HEK293 (cell line): ENCODE measurements around the gene STXBP4.

Source experiments
- CTCF ChIA-PET: fragments of 350-600 bp; formaldehyde crosslinking; extraction: SDS; loops from one replicate; lab custom pipeline; 2021; ENCODE audit warnings: antibody characterized with exemption; lab: Yijun Ruan, JAX
- POLR2A ChIA-PET: fragments of 300-600 bp; formaldehyde crosslinking; extraction: SDS; loops from one replicate; lab custom pipeline; 2020; ENCODE audit warnings: antibody characterized with exemption, inconsistent platforms; lab: Yijun Ruan, JAX
- H3K27ac ChIP-seq: fragments of 200-500 bp; sonication (Bioruptor generic); 2 replicates; pipeline ENCODE4 v1.5.1; 2014; ENCODE audit warnings: low read depth, low read length, control low read depth, inconsistent platforms; ENCODE audit errors: extremely low read depth
- H3K36me3 ChIP-seq, 2 experiments: fragments of 200-500 bp in 1 of 2; sonication (Bioruptor generic) in 1 of 2; 1 replicate in 1 of 2; 2 replicates in 1 of 2; pipeline ENCODE4 v1.5.1; 2014 to 2017; ENCODE audit warnings: inconsistent platforms in 2 of 2, low read length in 2 of 2; ENCODE audit not compliant: control insufficient read depth in 2 of 2, insufficient read depth in 1 of 2
- H3K4me1 ChIP-seq: fragments of 200-500 bp; sonication (Bioruptor generic); 2 replicates; pipeline ENCODE4 v1.5.1; 2014; ENCODE audit warnings: mild to moderate bottlenecking, low read length, inconsistent platforms; ENCODE audit not compliant: control insufficient read depth, insufficient read depth
- H3K4me3 ChIP-seq: 2 replicates; pipeline ENCODE4 v1.5.1; 2011; ENCODE audit warnings: low read depth, mild to moderate bottlenecking, control low read depth, low read length, moderate library complexity
- H3K9me3 ChIP-seq: fragments of 200-500 bp; sonication (Bioruptor generic); 2 replicates; pipeline ENCODE4 v1.5.1; 2014; ENCODE audit warnings: low read depth, low read length, inconsistent platforms; ENCODE audit not compliant: control insufficient read depth, insufficient read depth
- HOXA7 ChIP-seq: sonication (generic); formaldehyde crosslinking; IDR thresholded peaks from 2 replicates; pipeline ENCODE4 v1.8.1; 2022; ENCODE audit warnings: missing genetic modification reagents, borderline replicate concordance
- KLF7 ChIP-seq: fragments of 450-650 bp; formaldehyde crosslinking; IDR thresholded peaks from 2 replicates; pipeline ENCODE4 v1.5.1; 2016; ENCODE audit warnings: missing biosample characterization, missing genetic modification characterization, borderline replicate concordance
- OVOL3 ChIP-seq: fragments of 450-650 bp; formaldehyde crosslinking; IDR thresholded peaks from 2 replicates; pipeline ENCODE4 v1.5.1; 2016; ENCODE audit warnings: missing biosample characterization, missing genetic modification characterization
- SCRT1 ChIP-seq: fragments of 450-650 bp; formaldehyde crosslinking; IDR thresholded peaks from 2 replicates; pipeline ENCODE4 v1.5.1; 2016; ENCODE audit warnings: missing biosample characterization, missing genetic modification characterization, borderline replicate concordance
- YY2 ChIP-seq: fragments of 450-650 bp; formaldehyde crosslinking; IDR thresholded peaks from 2 replicates; pipeline ENCODE4 v1.5.1; 2016; ENCODE audit warnings: missing biosample characterization, missing genetic modification characterization
- ZNF248 ChIP-seq: fragments of 450-650 bp; formaldehyde crosslinking; IDR thresholded peaks from 2 replicates; pipeline ENCODE4 v1.5.1; 2017; ENCODE audit warnings: missing biosample characterization, missing genetic modification characterization
- ZNF274 ChIP-seq, 2 experiments: fragments of 200-500 bp in 1 of 2; fragments of 450-650 bp in 1 of 2; sonication (Bioruptor generic) in 1 of 2; formaldehyde crosslinking in 1 of 2; IDR thresholded peaks; 2 replicates each; pipeline versions ENCODE4 v1.5.1 to v1.6.1; 2014 to 2016; ENCODE audit warnings: borderline replicate concordance in 1 of 2, inconsistent platforms in 1 of 2, low read length in 1 of 2, missing biosample characterization in 1 of 2, missing genetic modification characterization in 1 of 2
- ZNF354C ChIP-seq: fragments of 450-650 bp; formaldehyde crosslinking; IDR thresholded peaks from 2 replicates; pipeline ENCODE4 v1.5.1; 2016; ENCODE audit warnings: missing biosample characterization, missing genetic modification characterization, low read depth, borderline replicate concordance
- ZNF366 ChIP-seq: fragments of 450-650 bp; formaldehyde crosslinking; conservative IDR thresholded peaks from 2 replicates; pipeline ENCODE4 v1.5.1; 2016; ENCODE audit warnings: missing biosample characterization, missing genetic modification characterization
- ZNF629 ChIP-seq: fragments of 450-650 bp; formaldehyde crosslinking; IDR thresholded peaks from 2 replicates; pipeline ENCODE4 v1.5.1; 2017; ENCODE audit warnings: missing biosample characterization, missing genetic modification characterization
- ZNF654 ChIP-seq: fragments of 450-650 bp; formaldehyde crosslinking; IDR thresholded peaks from 2 replicates; pipeline ENCODE4 v1.5.1; 2016; ENCODE audit warnings: low read depth, missing biosample characterization, missing genetic modification characterization
- ZNF837 ChIP-seq: fragments of 450-650 bp; formaldehyde crosslinking; IDR thresholded peaks from 2 replicates; pipeline ENCODE4 v1.5.1; 2016; ENCODE audit warnings: missing biosample characterization, missing genetic modification characterization
- TF ChIP-seq, protein P1 (sequence below): fragments of 450-650 bp; formaldehyde crosslinking; IDR thresholded peaks from 2 replicates; pipeline ENCODE4 v1.5.1; 2016; ENCODE audit warnings: missing biosample characterization, missing genetic modification characterization
- TF ChIP-seq, protein P2 (sequence below): fragments of 450-650 bp; formaldehyde crosslinking; optimal IDR thresholded peaks from 2 replicates; pipeline ENCODE3; 2016; ENCODE audit warnings: missing biosample characterization, mild to moderate bottlenecking, missing genetic modification characterization
- TF ChIP-seq, protein P3 (sequence below): fragments of 450-650 bp; formaldehyde crosslinking; IDR thresholded peaks from 2 replicates; pipeline ENCODE4 v1.5.1; 2016; ENCODE audit warnings: missing biosample characterization, missing genetic modification characterization, borderline replicate concordance
- TF ChIP-seq, protein P4 (sequence below): fragments of 450-650 bp; formaldehyde crosslinking; IDR thresholded peaks from 2 replicates; pipeline ENCODE4 v1.5.1; 2016; ENCODE audit warnings: missing biosample characterization, missing genetic modification characterization
- TF ChIP-seq, protein P5 (sequence below): fragments of 450-650 bp; IDR thresholded peaks from 2 replicates; pipeline ENCODE4 v1.5.1; 2018; ENCODE audit warnings: missing biosample characterization, missing genetic modification characterization
- TF ChIP-seq, protein P6 (sequence below): fragments of 450-650 bp; formaldehyde crosslinking; IDR thresholded peaks from 2 replicates; pipeline ENCODE4 v1.5.1; 2016; ENCODE audit warnings: missing biosample characterization, missing genetic modification characterization
- TF ChIP-seq, protein P7 (sequence below): sonication (generic); formaldehyde crosslinking; IDR thresholded peaks from 2 replicates; pipeline ENCODE4 v1.8.1; 2022; ENCODE audit warnings: mild to moderate bottlenecking, moderate library complexity, missing genetic modification reagents

Gene STXBP4

DNA sequence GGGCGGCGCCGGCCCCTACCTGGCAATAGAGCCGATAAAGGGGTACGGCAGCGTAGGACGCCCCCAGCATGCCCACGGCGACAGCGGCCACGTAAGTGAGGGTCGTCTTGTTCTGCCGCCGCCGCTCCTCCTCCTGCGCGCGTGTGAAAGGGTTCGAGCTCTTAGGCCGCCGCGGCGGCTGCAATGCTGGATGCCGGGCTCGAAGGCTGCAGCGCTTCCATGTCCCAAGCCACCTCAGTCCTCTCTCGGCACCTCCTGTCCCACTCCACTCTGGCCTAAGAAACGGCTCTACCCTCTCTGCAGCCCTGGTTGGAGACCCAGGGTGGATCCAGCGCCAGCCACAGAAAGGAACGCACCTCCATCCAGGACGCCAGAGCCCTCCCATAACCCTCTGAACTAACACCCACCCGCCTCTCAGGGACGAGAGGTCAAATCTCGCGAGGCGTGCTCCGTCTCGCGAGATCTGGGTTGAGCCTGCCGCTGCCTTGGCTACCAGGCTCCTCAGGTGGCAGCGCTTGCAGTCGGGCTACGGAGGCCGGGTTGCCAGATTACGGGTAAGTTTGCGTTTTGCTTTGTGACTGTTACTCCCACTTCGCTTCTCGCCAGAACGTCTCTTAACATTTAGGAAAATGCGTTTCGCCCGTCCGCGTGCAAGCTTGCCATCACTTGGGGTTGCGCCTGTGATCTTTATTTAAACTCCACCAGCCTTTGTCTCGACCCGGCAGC is at the start of gene STXBP4, which contains the start of gene COX11 (continued):
- TF ChIP-seq, protein P1, sequence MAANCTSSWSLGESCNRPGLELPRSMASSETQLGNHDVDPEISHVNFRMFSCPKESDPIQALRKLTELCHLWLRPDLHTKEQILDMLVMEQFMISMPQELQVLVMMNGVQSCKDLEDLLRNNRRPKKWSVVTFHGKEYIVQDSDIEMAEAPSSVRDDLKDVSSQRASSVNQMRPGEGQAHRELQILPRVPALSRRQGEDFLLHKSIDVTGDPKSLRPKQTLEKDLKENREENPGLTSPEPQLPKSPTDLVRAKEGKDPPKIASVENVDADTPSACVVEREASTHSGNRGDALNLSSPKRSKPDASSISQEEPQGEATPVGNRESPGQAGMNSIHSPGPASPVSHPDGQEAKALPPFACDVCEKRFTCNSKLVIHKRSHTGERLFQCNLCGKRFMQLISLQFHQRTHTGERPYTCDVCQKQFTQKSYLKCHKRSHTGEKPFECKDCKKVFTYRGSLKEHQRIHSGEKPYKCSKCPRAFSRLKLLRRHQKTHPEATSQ = 0 out of 2 replicates have a peak, but pooled peaks have one; percentile 16
- TF ChIP-seq, protein P2, sequence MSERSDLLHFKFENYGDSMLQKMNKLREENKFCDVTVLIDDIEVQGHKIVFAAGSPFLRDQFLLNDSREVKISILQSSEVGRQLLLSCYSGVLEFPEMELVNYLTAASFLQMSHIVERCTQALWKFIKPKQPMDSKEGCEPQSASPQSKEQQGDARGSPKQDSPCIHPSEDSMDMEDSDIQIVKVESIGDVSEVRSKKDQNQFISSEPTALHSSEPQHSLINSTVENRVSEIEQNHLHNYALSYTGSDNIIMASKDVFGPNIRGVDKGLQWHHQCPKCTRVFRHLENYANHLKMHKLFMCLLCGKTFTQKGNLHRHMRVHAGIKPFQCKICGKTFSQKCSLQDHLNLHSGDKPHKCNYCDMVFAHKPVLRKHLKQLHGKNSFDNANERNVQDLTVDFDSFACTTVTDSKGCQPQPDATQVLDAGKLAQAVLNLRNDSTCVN (tag by site-specific recombination) = peak; percentile 51
- TF ChIP-seq ZNF654 (tag by site-specific recombination) (no peak), KLF7 (tag by site-specific recombination) (no peak), ZNF354C (tag by site-specific recombination) (no peak), YY2 (tag by site-specific recombination) (no peak), SCRT1 (tag by site-specific recombination) (peak; percentile 98), ZNF274 (IDR thresholded peaks at IDR 0.05; ENCODE audit: low read length) (no peak), ZNF274 (tag by site-specific recombination; IDR thresholded peaks at IDR 0.05; ENCODE audit: borderline replicate concordance) (no peak), HOXA7 (CRISPR knock-in tag) (no peak)
- TF ChIP-seq, protein P3, sequence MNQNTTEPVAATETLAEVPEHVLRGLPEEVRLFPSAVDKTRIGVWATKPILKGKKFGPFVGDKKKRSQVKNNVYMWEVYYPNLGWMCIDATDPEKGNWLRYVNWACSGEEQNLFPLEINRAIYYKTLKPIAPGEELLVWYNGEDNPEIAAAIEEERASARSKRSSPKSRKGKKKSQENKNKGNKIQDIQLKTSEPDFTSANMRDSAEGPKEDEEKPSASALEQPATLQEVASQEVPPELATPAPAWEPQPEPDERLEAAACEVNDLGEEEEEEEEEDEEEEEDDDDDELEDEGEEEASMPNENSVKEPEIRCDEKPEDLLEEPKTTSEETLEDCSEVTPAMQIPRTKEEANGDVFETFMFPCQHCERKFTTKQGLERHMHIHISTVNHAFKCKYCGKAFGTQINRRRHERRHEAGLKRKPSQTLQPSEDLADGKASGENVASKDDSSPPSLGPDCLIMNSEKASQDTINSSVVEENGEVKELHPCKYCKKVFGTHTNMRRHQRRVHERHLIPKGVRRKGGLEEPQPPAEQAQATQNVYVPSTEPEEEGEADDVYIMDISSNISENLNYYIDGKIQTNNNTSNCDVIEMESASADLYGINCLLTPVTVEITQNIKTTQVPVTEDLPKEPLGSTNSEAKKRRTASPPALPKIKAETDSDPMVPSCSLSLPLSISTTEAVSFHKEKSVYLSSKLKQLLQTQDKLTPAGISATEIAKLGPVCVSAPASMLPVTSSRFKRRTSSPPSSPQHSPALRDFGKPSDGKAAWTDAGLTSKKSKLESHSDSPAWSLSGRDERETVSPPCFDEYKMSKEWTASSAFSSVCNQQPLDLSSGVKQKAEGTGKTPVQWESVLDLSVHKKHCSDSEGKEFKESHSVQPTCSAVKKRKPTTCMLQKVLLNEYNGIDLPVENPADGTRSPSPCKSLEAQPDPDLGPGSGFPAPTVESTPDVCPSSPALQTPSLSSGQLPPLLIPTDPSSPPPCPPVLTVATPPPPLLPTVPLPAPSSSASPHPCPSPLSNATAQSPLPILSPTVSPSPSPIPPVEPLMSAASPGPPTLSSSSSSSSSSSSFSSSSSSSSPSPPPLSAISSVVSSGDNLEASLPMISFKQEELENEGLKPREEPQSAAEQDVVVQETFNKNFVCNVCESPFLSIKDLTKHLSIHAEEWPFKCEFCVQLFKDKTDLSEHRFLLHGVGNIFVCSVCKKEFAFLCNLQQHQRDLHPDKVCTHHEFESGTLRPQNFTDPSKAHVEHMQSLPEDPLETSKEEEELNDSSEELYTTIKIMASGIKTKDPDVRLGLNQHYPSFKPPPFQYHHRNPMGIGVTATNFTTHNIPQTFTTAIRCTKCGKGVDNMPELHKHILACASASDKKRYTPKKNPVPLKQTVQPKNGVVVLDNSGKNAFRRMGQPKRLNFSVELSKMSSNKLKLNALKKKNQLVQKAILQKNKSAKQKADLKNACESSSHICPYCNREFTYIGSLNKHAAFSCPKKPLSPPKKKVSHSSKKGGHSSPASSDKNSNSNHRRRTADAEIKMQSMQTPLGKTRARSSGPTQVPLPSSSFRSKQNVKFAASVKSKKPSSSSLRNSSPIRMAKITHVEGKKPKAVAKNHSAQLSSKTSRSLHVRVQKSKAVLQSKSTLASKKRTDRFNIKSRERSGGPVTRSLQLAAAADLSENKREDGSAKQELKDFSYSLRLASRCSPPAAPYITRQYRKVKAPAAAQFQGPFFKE (tag by site-specific recombination) = no peak

DNA sequence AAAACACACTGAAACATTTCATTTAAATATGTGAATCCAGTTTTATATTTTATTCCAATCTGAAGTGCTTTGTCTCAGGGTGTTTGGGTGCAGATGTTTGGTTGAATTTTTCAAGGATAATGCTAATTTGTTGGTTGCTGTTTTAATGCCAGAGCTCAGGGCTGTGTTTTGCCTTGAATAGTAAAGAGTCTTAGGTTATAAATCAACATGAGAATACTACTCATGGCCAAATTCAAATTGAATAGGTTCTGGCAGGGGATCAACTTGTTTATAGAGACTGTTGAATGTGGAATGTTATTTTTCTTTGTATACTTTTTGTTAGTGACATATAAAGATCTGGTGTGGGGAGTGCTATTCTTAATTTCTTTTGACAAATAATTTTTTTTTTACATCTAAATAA is 49.1 kb upstream of the STXBP4 start:
- no peak overlapping the region for H3K4me3 ChIP-seq
- no peak overlapping the region for H3K27ac ChIP-seq
- H3K4me1 ChIP-seq = no peaks in the 10 kb centered on the region
- H3K36me3 ChIP-seq = peaks cover 56 to 60% of the 10 kb centered on the region in 2 experiments
- POLR2A ChIA-PET = no interaction called here
- no peaks in the 10 kb centered on the region for H3K9me3 ChIP-seq
- CTCF ChIA-PET = interaction anchor here (0.7 to 1.4 kb wide), 2 partner anchors 11 to 24 kb away, joined by 3 to 4 read pairs; no protein-coding TSS in a partner anchor
- TF ChIP-seq, protein P4, sequence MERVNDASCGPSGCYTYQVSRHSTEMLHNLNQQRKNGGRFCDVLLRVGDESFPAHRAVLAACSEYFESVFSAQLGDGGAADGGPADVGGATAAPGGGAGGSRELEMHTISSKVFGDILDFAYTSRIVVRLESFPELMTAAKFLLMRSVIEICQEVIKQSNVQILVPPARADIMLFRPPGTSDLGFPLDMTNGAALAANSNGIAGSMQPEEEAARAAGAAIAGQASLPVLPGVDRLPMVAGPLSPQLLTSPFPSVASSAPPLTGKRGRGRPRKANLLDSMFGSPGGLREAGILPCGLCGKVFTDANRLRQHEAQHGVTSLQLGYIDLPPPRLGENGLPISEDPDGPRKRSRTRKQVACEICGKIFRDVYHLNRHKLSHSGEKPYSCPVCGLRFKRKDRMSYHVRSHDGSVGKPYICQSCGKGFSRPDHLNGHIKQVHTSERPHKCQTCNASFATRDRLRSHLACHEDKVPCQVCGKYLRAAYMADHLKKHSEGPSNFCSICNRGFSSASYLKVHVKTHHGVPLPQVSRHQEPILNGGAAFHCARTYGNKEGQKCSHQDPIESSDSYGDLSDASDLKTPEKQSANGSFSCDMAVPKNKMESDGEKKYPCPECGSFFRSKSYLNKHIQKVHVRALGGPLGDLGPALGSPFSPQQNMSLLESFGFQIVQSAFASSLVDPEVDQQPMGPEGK = no peak
- TF ChIP-seq OVOL3 (tag by site-specific recombination) (no peak), HOXA7 (CRISPR knock-in tag) (no peak), ZNF248 (tag by site-specific recombination) (no peak), YY2 (tag by site-specific recombination) (no peak), ZNF366 (tag by site-specific recombination) (no peak), KLF7 (tag by site-specific recombination) (no peak), ZNF837 (no peak), ZNF629 (no peak)
- TF ChIP-seq, protein P5, sequence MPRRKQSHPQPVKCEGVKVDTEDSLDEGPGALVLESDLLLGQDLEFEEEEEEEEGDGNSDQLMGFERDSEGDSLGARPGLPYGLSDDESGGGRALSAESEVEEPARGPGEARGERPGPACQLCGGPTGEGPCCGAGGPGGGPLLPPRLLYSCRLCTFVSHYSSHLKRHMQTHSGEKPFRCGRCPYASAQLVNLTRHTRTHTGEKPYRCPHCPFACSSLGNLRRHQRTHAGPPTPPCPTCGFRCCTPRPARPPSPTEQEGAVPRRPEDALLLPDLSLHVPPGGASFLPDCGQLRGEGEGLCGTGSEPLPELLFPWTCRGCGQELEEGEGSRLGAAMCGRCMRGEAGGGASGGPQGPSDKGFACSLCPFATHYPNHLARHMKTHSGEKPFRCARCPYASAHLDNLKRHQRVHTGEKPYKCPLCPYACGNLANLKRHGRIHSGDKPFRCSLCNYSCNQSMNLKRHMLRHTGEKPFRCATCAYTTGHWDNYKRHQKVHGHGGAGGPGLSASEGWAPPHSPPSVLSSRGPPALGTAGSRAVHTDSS (tag by site-specific recombination) = no peak
- TF ChIP-seq, protein P6, sequence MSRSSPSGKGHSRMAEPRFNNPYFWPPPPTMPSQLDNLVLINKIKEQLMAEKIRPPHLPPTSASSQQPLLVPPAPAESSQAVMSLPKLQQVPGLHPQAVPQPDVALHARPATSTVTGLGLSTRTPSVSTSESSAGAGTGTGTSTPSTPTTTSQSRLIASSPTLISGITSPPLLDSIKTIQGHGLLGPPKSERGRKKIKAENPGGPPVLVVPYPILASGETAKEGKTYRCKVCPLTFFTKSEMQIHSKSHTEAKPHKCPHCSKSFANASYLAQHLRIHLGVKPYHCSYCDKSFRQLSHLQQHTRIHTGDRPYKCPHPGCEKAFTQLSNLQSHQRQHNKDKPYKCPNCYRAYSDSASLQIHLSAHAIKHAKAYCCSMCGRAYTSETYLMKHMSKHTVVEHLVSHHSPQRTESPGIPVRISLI = no peak
- TF ChIP-seq, protein P7, sequence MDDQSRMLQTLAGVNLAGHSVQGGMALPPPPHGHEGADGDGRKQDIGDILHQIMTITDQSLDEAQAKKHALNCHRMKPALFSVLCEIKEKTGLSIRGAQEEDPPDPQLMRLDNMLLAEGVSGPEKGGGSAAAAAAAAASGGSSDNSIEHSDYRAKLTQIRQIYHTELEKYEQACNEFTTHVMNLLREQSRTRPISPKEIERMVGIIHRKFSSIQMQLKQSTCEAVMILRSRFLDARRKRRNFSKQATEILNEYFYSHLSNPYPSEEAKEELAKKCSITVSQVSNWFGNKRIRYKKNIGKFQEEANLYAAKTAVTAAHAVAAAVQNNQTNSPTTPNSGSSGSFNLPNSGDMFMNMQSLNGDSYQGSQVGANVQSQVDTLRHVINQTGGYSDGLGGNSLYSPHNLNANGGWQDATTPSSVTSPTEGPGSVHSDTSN (CRISPR knock-in tag) = no peak
